Keratinocyte (primary cell): Measurements from ENCODE around the gene CPVL.

Experiments
- CTCF ChIP-seq, 3 experiments: IDR thresholded peaks in 1 of 3; conservative IDR thresholded peaks in 1 of 3; optimal IDR thresholded peaks in 1 of 3; 2 replicates in 2 of 3; 3 replicates in 1 of 3; pipeline versions ENCODE3 to v1.5.1; 2011; ENCODE audit warnings: low read length in 3 of 3, mild to moderate bottlenecking in 3 of 3, moderate library complexity in 2 of 3, control low read depth in 1 of 3, inconsistent platforms in 1 of 3; ENCODE audit not compliant: insufficient read depth in 2 of 3; ENCODE audit errors: extremely low read depth in 1 of 3
- EZH2 ChIP-seq: IDR thresholded peaks from one replicate; pipeline ENCODE4 v1.6.1; 2012; ENCODE audit warnings: inconsistent platforms, mild to moderate bottlenecking, low read length, moderate library complexity

DNA sequence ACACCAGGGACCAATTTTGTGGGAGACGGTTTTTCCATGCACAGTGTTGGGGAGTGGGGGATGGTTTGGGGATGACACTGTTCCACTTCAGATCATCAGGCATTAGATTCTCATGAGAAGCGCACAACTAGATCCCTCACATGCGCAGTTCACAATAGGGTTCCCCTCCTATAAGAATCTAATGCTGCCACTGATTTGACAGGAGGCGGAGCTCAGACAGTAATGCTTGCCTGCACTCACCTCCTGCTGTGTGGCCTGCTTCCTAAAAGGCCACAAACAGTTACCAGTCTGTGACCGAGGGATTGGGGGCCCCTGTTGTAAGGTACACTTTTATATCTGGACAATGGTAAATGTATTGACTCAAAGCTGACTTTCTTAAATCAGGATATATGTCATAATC lies 142.6 kb downstream of the CPVL start:
- TF ChIP-seq EZH2 (no peak), CTCF (optimal IDR thresholded peaks at IDR 0.05 in 1 of 3, IDR thresholded peaks at IDR 0.05 in 1 of 3, conservative IDR thresholded peaks at IDR 0.05 in 1 of 3; ENCODE audit: extremely low read depth in 1 of 3, insufficient read depth in 2 of 3, low read length in 3 of 3) (no peak)
